ENCODE data around the gene LHFPL6. TPM values are rescaled to one million over a fixed set of nuclear protein-coding genes. Genes with fewer than 3 reads are reported as not detected.

Gene LHFPL6
- total RNA-seq, 1 experiment from 2014 or later = 3.6 TPM

GRCh38 chr13:39586151-39586550 lies 16.8 kb downstream of the LHFPL6 start:
- no peak for TF ChIP-seq CTCF (IDR thresholded peaks at IDR 0.05; ENCODE audit: insufficient read depth in 1 of 2, low read depth in 1 of 2, low read length in 1 of 2, severe bottlenecking in 1 of 2, unreplicated experiment in 1 of 2)
- Histone ChIP-seq H3K4me3 (ENCODE audit: low read depth, low read length) (no peak overlapping the region), H3K27me3 (replicated peaks; ENCODE audit: control insufficient read depth, insufficient read depth, low read length) (no peaks in the 10 kb centered on the region), H3K9me3 (no peaks in the 10 kb centered on the region), H3K36me3 (ENCODE audit: control insufficient read depth, insufficient read depth, low read length) (no peaks in the 10 kb centered on the region), H3K4me1 (no peaks in the 10 kb centered on the region)
- Mint-ChIP-seq H3K9me3 (ENCODE audit: unreplicated experiment) (no peaks in the 10 kb centered on the region), H3K36me3 (ENCODE audit: insufficient read depth, unreplicated experiment) (no peaks in the 10 kb centered on the region), H3K27me3 (ENCODE audit: insufficient read depth, unreplicated experiment) (no peaks in the 10 kb centered on the region), H3K4me1 (ENCODE audit: low read depth, unreplicated experiment) (no peaks in the 10 kb centered on the region), H3K4me3 (ENCODE audit: unreplicated experiment) (no peak overlapping the region), H3K27ac (ENCODE audit: unreplicated experiment) (no peak overlapping the region)
- CTCF ChIA-PET = no interaction called here
- intact Hi-C loops (cut with micrococcal nuclease; ENCODE audit: unreplicated experiment) = no loop called here
- no peak for DNase-seq
- no TSS peak for BruUV-seq (replicated peaks)
- POLR2A ChIA-PET = no interaction called here

GRCh38 chr13:39585219-39585618 lies 17.8 kb downstream of the LHFPL6 start:
- no peak for TF ChIP-seq CTCF (IDR thresholded peaks at IDR 0.05; ENCODE audit: insufficient read depth in 1 of 2, low read depth in 1 of 2, low read length in 1 of 2, severe bottlenecking in 1 of 2, unreplicated experiment in 1 of 2)
- BruUV-seq (replicated peaks) = no TSS peak
- no peak overlapping the region for H3K27ac Mint-ChIP-seq (ENCODE audit: unreplicated experiment)
- no peaks in the 10 kb centered on the region for H3K27me3 Mint-ChIP-seq (ENCODE audit: insufficient read depth, unreplicated experiment)
- H3K27me3 ChIP-seq (replicated peaks; ENCODE audit: control insufficient read depth, insufficient read depth, low read length) = no peaks in the 10 kb centered on the region
- H3K9me3 ChIP-seq = no peaks in the 10 kb centered on the region
- ChIA-PET POLR2A (no interaction called here), CTCF (no interaction called here)
- H3K9me3 Mint-ChIP-seq (ENCODE audit: unreplicated experiment) = no peaks in the 10 kb centered on the region
- H3K4me1 ChIP-seq = no peaks in the 10 kb centered on the region
- DNase-seq = no peak
- no peak overlapping the region for H3K4me3 Mint-ChIP-seq (ENCODE audit: unreplicated experiment)
- no peaks in the 10 kb centered on the region for H3K36me3 ChIP-seq (ENCODE audit: control insufficient read depth, insufficient read depth, low read length)
- H3K4me3 ChIP-seq (ENCODE audit: low read depth, low read length) = no peak overlapping the region
- intact Hi-C loops (cut with micrococcal nuclease; ENCODE audit: unreplicated experiment) = no loop called here
- no peaks in the 10 kb centered on the region for H3K36me3 Mint-ChIP-seq (ENCODE audit: insufficient read depth, unreplicated experiment)
- no peaks in the 10 kb centered on the region for H3K4me1 Mint-ChIP-seq (ENCODE audit: low read depth, unreplicated experiment)

- peaks cover 5% of the 10 kb centered on the region for H3K4me1 Mint-ChIP-seq (ENCODE audit: low read depth, unreplicated experiment)
- H3K27ac Mint-ChIP-seq (ENCODE audit: unreplicated experiment) = no peak overlapping the region
- no peaks in the 10 kb centered on the region for H3K9me3 Mint-ChIP-seq (ENCODE audit: unreplicated experiment)
- ChIA-PET POLR2A (no interaction called here), CTCF (no interaction called here)
- Histone ChIP-seq H3K9me3 (no peaks in the 10 kb centered on the region), H3K4me1 (no peaks in the 10 kb centered on the region), H3K4me3 (ENCODE audit: low read depth, low read length) (no peak overlapping the region), H3K36me3 (ENCODE audit: control insufficient read depth, insufficient read depth, low read length) (no peaks in the 10 kb centered on the region), H3K27me3 (replicated peaks; ENCODE audit: control insufficient read depth, insufficient read depth, low read length) (no peaks in the 10 kb centered on the region)
- no TSS peak for BruUV-seq (replicated peaks)
- no peaks in the 10 kb centered on the region for H3K27me3 Mint-ChIP-seq (ENCODE audit: insufficient read depth, unreplicated experiment)
- no peaks in the 10 kb centered on the region for H3K36me3 Mint-ChIP-seq (ENCODE audit: insufficient read depth, unreplicated experiment)
- DNase-seq = no peak
- no peak for TF ChIP-seq CTCF (IDR thresholded peaks at IDR 0.05; ENCODE audit: insufficient read depth in 1 of 2, low read depth in 1 of 2, low read length in 1 of 2, severe bottlenecking in 1 of 2, unreplicated experiment in 1 of 2)
- no peak overlapping the region for H3K4me3 Mint-ChIP-seq (ENCODE audit: unreplicated experiment)
- intact Hi-C loops (cut with micrococcal nuclease; ENCODE audit: unreplicated experiment) = no loop called here
Observed at GRCh38 chr13:39580881-39581575, 22.0 kb downstream of the LHFPL6 start.
